Islet precursor cell (in vitro differentiated cells): ENCODE results near the gene FAM240B.
A peak's percentile ranks its signal among the peaks of the same experiment; 100 is the strongest.

ENCODE experiments used
- DNase-seq: peaks from one replicate; pipeline ENCODE4 v3.0.0-alpha.2; 2018

Gene FAM240B

DNA sequence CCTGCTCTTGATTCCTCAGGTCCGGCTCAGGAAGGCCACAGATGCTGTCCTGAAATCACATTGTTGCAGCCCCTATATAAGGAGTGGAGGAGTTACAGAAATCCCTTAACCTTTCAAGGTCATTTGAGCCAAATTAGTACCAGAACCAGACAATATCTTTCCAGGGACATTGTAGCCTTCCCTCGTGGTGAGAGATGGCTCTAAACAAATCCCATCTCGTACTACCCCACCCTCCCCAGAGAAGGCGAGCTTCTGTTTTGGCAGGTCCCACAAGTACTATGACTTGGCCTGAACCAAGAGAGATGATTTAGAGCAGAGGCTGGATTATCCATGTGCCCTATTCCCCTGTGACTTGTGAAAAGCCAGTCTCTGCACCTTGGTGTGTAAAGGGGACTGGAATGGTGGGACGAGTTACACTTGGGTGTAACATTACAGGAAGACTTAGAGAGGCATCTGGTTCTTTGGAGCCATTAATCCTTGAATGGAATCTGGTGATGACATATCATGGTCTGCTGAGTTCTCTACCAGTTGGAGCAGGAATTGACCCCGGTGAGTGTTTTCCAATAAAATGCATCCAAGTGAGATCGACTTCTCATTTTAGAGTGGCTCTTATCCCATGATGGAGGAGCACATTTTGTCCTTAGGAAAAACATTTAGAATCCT, at the start of gene FAM240B:
Gene FAM240B (minus strand): TSS at position 51 of the 663 bp plus-strand sequence. CDS start 16,134 bp downstream, outside the sequence.
- no peak for DNase-seq

DNA sequence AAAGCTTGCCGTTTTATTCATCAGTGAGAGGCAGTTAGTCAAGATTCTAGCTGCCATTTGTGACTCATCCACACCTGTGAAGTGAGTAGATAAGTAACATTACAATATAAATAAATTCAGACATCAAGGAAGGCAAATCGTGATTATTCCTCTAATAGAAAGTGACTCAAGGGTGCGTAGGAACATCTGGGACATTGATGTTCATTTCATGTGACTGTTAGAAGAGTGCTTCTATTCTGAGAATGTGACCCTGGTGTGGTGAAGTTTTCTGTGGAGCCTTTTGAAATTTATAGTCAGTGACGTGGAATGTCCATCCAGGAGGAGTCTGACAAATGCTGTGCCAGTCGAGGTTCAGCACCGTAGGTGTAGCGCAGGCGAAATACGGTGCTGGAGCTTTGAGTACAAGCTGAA, 48.4 kb upstream of the FAM240B start:
- no peak for DNase-seq

DNA sequence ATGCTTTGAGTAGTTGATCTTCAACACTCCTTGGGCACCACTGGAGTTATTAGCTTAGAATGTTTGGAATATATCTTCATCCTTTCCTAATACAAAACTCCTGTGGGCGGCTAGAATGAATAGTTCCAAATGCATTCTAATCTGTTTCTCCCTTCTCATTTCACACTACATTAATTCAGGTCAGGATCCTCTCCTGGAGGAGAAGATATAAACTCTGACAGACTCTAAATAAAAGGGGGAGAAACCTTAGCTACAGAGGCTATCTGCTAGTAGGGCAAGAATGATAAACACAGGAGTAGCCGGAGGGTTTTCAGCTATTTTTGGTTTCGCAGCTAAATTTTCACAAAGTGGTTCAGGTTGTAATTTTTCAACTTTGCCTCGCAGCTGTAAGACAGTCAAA, 45.2 kb upstream of the FAM240B start:
- DNase-seq = no peak

DNA sequence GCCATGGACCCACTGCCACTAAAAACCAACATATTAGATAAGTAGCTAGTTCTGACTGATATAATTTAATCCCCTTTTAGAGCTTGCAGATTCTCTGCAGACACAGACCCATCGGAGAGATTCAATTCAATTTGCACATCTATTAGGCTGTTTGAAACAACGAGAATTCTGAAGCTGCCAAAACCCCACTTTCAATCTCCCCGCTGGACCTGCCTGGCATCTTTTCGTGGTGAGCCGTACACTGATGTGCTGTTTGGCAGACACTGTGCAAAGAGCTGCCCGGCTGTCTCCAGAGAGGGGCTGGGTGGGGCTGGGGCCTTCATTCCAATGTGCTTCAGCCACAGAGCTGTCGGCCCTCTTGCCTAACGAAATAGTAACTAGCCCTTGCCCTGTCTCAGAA, 42.1 kb upstream of the FAM240B start:
- peak; percentile 64 for DNase-seq

DNA sequence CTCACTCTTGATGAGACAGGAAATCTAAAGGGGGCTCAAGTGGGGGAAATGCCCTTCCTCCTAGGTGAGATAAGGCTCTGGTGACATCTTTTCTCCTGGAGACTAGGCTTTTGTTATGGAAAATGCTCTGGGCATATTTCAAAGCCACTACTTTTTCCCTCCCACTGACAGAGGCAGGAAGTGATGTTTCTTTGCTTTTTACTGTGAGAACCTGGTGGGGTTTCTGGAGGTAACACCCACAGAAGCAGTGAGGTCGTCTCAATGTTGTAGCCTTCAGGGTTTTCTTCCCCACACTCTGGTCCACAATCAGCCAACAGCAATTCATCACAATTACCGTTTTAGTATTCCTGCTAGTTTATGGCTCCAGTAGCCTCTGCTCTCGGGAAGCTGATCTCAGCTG, 41.4 kb upstream of the FAM240B start:
- peak; percentile 57 for DNase-seq

DNA sequence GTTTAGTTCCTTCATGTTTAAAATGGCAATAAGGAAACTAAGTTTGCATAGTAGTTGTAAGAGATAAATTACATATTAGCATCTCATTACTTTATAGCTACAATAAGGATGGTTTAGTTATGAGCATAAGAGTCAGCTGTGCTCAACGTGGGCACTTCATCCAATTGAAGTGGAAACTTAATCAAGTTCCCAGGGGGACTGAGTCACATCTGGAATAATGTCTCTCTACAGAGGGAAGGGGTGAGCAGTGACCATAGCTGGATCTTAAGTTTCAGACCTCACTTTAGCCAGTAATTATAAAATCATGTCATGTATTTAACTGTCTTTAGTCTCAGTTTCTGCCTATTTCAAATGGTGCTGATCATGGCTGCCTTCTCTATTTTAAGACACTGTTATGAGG, 36.8 kb upstream of the FAM240B start:
- no peak for DNase-seq

DNA sequence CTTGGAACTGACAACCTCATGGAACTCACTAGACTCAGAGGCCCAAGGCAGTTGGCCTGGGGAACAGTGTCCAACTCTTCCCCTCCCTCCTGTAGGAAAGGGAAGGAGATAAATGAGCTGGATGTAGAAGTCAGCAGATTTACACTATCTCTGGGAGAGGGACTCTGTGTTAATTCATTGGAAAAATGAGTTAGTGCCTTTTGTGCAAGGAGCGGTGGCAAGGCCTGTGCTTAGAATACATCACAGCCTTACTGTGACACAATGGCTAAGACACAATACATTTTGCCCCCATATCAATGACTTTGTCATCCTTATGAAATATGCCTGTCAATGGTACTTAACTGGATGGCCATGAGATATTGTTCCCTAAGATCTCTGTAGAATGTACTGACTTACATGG, 28.0 kb upstream of the FAM240B start:
- DNase-seq = no peak

DNA sequence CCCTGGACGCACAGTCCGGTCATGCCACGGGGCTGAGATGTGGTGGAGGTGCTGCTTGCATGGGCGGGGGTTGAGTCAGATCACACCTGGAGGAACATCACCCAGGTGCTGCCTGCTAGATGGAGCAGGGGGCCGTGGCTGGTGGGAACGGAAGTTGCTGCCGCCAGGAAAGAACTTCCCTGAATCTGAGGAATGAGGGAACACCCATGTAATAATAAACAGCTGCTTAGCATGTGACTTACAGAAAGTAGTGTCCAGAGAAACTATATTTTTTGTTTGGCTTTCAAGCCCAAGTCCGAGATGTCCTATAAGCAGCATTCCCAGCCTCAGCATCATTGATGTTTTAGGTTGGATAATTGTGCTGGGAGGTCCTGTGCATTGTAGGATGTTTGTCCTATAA, 27.1 kb upstream of the FAM240B start:
- no peak for DNase-seq

DNA sequence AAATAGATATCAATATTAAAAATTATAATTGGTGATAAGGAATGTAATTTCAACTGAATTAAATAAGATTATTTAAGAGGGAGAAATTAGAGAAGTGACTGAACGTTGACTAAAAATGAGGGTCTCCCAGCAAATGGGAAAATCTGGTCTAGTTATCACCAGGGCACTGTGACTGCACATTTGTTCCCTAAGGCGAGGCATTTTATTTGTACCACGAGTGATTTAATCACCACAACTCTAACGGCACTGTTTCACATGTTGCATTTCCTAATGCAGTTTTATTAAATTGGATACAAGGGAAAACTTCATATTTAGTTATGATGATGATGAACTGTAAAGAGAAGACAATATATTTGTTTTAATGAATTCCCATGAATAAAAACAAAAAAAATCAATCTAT, 26.4 kb upstream of the FAM240B start:
- DNase-seq = no peak

DNA sequence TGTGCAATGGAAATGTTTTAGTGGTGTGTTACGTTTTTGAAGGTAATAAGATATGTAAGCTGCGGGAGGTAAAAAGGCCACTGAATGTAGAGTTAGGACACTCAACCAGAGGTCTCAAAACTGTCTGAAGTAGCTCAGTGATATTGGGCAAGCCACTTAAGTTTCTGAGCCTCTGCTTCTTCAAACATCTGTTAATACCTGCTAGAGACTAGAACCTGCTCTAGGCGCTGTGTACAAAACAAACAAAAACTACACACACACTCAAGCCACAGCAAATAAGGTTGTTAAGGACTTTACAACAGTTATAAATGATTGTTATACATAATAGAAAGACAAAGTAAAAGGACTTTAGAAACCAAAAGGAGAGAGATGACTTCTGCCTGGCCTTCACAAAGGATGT, 24.6 kb upstream of the FAM240B start:
- DNase-seq = no peak

DNA sequence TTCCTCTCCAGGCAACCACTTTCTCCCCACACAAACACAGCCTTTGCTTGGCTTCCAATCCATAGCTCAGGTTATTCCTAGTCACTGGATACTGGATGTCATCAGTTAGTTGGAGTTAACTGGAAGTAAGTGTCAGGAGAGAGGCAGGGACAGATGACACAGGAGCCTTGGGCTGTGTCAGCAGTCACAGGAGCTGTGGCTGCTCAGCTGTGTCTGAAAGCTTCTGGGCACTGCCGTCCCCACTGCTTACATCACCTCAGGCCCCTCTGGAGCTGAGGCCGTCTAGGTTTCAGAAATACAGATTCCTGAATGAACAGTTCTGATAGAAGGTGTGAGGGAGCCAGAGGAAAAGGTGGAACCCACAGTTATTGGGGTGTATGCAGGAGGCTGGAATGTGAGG, 17.3 kb upstream of the FAM240B start:
- DNase-seq = no peak

DNA sequence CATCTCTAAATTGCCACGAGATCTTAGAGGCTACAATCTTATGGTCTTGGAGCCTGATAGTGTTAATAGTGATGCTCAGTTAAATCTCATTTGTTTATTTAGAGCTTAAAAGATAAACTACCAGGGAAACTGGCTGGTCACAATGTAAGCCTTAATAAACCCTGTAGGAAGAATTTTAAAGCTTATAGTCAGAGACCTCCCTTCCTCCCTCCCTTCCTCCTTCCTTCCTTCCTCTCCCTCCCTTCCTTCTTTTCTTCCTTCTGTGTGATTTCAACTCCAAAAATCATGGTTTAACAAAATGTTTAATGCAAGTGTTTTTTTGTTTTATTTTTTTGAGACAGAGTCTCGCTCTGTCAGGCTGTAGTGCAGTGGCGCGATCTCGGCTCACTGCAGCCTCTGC, 14.9 kb upstream of the FAM240B start:
- DNase-seq = no peak

DNA sequence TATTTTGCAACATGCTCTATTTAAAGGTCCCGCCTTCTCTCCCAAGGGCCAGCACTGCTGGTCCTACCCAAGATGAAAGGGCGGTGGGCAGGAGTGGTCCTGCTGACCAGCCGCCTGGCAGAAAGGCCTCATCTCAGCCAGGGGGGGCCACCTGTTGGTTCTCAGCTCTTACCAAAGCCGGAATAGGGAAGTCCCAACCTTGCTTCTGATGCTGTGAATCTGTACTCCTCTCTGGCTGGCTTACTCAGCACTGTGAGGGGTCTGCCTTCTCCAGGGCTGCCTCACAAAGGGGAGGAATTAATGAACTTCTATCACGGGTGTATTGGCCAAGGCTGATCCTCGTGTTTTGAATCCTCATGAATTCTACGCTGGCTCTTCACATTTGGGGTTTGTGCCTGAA, 13.6 kb upstream of the FAM240B start:
- DNase-seq = no peak

DNA sequence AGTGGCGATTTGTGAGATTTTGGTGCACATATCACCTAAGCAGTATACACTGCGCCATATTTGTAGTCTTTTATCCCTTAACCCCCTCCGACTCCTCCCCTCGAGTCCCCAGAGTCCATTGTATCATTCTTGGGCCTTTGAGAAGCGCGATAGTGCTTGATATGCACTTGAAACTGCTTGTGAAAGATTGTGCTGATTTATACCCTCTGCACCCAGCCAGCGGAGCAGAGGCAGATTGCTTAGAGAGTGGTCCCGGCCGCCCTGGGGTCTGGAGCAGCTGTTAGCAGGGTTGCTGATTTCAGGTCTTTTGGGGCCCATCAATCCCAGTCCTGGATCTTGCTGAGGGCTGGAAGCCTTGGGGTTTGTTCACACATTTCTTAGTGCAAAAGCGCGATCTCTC, 13.0 kb upstream of the FAM240B start:
- no peak for DNase-seq

DNA sequence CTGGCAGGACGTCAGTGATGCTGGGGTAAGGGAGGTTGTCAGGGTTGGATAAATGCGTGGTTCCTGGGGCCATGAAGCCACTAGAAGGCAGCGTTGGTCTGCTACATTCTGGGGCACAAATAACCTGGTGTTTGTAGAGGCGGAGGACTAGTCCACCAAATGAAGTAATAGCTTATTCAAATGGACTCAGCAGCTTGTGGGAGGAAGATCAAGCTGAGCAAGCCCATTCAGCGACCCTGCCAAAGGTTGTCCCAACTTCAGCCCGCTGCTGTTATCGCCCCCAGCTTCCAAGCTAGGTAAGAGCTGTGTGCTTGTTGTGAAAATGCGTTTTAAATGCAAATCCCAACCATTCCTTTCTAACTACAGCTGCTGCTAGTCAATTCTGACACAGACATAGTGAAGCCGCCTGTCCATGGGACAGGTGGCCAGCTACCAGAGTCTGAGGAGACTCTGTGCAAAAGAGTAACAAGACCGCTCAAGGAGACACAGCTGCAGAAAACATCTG, 7.6 kb upstream of the FAM240B start:
- DNase-seq = peak; percentile 77

DNA sequence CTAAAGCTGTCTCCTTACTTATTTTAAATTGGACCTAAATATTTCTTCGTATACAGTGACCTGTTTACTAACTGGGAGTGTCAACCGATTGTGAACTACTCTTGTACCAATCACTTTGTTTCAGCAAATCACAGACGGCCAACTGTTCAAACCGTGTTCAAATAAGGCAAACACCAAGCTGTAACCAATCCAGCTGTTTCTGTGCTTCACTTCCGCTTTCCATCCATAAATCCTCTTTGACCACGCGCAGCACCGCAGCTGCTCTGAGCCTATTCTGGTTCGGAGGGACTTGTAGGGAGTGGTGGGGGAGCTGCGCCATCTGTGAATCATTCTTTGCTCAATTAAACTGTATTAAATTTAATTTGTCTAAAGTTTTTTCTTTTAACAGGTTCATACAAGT, 4.8 kb upstream of the FAM240B start:
- no peak for DNase-seq

DNA sequence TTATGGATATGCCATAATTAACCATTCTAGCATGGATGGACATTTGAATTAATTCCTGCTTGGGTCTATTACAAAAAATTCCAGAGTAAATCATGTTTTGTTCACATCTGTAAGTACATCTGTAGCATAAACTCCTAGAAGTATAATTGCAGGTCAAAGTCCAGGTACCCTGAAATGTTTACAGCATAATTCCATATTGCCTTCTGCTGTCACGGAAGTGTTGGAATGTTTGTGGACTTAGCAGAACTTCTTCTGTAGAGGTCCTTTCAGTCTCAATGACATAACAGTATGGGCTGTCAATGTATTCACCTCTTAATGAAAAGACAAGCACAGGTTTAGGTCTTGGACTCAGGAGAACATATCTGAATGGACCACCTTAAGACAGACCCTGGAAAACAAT, 1.8 kb downstream of the FAM240B start:
- no peak for DNase-seq

DNA sequence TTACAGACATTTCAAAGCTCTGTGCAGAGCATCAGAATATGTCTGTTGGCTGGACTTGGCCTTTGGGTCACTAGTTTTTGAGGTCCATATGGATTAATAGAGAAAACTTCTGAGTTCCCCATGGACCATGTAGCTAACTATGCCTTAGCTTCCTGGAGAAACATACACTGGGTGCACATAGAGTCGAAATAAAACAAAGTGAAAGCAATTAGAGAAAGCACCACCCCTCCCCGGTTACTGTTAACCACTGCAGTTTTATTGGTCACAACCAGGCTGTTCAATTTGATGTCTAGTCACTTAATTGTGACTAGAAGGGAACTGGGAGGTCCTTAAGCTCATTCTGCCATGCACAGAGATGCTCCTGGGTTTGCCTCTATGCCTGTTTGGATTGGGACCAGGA, 4.2 kb downstream of the FAM240B start:
- no peak for DNase-seq

DNA sequence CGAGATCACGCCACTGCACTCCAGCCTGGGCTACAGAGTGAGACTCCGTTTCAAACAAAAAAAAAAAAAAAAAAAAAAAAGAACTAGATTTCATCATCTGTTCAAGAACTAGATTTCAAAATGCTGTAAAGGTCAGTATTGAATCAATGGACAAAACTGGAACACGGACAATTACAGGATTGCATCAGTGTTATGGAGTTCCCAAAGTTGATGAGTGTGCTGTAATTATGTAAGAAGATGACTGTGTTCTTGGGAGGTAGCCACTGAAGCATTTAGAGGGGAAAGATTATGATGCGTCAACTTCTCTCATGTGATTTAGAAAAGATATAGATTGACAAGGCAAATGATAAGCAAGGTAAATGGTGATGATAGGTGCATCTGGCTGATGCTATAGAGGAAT, 6.5 kb downstream of the FAM240B start:
- no peak for DNase-seq

DNA sequence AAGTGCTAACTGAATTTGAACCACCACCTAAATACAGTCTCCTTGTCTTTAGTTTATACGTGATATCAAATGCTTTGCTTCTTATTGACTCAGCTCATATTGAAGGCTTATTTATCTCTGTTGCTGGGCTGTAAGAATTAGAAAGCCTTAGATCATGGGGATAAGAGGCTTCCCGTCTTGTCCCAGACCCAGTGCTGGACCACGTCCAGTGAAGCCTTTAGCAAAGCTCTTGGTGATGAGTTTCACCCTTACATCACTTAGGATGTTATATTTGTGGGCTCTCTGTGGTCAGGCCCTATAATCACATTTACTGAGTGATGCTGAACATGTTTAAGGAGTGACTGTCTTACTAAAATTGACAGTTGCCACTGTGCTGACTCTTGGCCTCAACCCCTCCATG, 11.2 kb downstream of the FAM240B start:
- DNase-seq = no peak

DNA sequence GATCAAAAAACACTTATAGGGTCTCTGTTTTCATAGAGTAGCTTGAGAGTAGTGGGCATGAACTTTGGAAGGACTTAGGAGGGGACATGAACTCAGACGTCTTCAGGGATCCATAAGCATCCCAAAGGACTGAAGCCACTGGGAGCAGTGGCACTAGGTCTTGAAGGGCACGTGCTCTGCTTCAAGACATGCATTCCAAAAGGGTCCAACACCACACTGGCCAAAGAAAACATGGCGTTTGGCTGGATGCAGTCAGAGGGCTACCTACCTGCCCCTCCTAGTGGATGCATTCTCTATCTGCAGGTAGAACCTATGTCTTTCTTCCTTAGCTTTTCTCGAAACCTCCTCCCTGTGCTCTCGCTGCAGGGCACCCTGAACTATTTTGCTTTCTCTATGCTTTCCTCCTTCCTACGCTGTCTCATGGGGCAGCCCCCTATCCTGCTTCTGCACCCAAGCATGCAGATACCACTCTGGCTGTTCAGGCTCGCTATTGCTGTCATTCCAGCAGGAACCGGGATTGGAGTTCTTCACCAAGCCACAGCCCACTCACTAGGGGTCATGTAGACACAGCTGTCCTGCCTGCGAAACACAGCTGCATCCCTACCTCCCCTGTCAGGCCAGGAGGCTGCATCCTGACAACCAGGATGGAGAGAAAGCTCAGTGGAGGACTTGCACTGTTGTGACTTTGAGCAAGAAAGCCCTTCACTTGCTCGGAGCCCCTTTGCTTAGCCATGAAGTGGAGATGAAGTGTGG, 11.9 kb downstream of the FAM240B start:
- DNase-seq = no peak

DNA sequence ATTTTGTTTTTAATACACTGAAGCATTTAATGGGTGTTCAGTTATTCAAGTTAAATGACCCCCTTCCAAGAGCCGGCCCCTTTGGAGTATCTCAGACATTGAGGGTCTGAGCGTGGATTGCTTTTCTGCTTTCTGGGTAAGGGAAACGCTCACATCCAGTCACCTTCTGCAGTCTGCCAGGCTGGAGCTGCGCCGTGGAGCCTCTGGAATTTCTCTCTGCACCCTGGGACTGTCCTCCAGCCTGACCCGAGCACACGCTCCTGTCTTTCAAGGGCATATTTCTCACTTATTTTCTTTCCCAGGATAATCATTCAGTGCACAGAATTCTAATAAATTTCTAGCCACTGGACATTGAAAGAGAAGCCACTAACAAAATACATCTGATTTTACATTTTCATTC, 13.4 kb downstream of the FAM240B start:
- no peak for DNase-seq

DNA sequence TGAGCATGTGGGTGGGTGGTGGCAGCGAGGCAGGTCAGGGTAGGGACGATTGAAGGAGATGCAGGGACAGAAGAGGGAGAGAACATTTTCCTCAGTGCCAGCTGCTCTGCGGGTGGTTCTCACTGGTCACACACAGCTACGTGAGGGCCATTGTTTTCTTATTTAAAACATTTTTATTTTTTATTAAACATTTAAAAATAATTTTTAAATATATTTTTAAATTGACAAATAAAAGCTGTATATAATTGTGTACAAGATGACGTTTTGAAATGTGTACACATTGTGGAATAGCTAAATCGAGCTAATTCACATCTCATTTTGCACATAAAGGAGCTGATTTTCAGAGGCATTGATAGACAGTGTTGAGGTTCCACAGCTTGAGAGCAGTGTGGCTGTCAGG, 14.0 kb downstream of the FAM240B start:
- DNase-seq = no peak

DNA sequence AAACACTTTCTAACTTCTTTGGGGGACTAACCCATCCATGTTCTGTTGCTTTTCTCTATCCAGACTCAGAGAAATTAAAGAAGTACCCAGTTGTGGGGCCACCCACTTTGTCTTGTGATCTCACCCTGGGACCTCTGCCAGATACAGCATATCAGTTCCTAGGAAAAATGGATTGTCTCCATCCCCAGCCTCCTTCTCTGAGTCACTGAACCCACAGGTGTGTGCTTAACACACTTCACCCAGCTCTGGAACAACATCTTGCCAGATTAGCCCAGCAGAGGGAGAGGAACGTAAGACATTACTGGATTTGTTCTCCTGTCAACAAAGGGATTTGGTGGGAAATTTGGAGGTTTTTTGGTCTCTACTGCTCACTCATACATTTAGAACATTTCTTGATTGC, 19.2 kb downstream of the FAM240B start:
- no peak for DNase-seq

DNA sequence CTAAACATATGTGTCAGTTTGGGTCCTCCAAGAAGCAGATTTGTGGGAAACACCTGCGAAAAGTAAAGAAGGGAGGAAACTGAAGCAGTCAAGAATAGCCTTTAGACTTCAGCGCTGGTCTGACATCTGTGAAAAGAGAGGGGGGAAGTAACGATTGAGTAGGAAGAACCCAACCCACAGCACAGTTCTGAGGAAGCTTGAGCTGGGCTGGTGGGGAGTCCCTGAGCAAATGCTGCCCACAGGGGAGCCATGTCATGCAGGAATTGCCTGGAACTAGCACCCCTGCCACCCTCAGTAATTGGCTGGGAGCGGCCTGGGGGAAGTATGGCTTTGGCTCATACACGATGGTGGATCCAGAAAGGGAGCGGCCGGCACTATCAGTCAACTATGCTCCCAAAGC, 20.6 kb downstream of the FAM240B start:
- no peak for DNase-seq
